Chondrocyte (in vitro differentiated cells): Measurements from ENCODE around the gene EMD. TPM values are rescaled to one million over a fixed set of nuclear protein-coding genes. Genes with fewer than 3 reads are reported as not detected.

Source experiments
- DNase-seq: peaks from one replicate; pipeline ENCODE4 v3.0.0; 2021; ENCODE audit warnings: mixed read lengths, low spot score
- H3K27ac Mint-ChIP-seq: one replicate; pipeline ENCODE4 v1.8.0; 2021; ENCODE audit warnings: mild to moderate bottlenecking, moderate library complexity, mixed read lengths; ENCODE audit not compliant: unreplicated experiment
- H3K27me3 Mint-ChIP-seq: 2 replicates; pipeline ENCODE4 v1.8.0; 2021; ENCODE audit warnings: low read depth, mixed read lengths
- H3K36me3 Mint-ChIP-seq: 2 replicates; pipeline ENCODE4 v1.8.0; 2021; ENCODE audit warnings: low read depth, mixed read lengths
- H3K4me1 Mint-ChIP-seq: 2 replicates; pipeline ENCODE4 v1.8.0; 2021; ENCODE audit warnings: low read depth, mild to moderate bottlenecking, mixed read lengths
- H3K4me3 Mint-ChIP-seq: one replicate; pipeline ENCODE4 v1.8.0; 2021; ENCODE audit warnings: mild to moderate bottlenecking, moderate library complexity, mixed read lengths; ENCODE audit not compliant: unreplicated experiment
- H3K9me3 Mint-ChIP-seq: 2 replicates; pipeline ENCODE4 v1.8.0; 2021; ENCODE audit warnings: low read depth, mixed read lengths
- total RNA-seq: library from RNA; stranded (reverse); gene quantifications from 3 replicates; pipeline ENCODE4 v1.2.1, GENCODE V29; 2021
- TF ChIP-seq, protein P1 (sequence below): fragments of 200-600 bp; sonication (generic); IDR thresholded peaks from 2 replicates; pipeline ENCODE4 v1.5.0; 2021; ENCODE audit warnings: antibody characterized with exemption, mild to moderate bottlenecking, moderate library complexity

Gene EMD
- total RNA-seq, 1 donor from 2014 or later = 81.1 TPM

DNA sequence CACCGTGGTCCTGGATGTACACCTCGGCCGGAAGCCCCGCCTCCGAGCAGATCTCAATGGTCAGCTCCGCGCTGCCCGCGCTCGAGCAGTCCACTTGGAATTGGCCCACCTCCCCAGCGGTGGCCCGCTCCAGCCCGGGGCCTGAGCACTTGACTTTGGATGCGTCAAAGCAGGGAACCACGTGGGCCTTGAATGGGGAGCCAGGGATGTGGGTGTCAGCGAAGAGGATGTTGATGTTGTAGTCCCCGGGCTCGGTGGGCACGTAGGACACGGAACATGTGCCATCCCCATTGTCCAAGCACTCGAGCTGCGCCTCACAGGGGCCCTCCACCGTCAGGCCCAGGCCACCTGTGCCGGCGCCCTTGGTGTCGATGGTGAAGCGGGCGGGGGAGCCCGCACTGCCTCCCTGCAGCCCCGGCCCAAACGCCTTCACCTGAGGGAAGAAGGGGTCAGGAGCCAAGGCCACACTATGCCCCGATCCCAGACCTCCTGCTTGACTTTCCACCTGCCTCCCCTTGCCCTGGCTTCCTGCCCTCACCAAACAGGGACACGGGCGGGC lies 18.9 kb upstream of the EMD start:
- Mint-ChIP-seq H3K4me1 (peaks cover 25% of the 10 kb centered on the region), H3K27ac (peak overlapping the region; percentile 54), H3K27me3 (no peaks in the 10 kb centered on the region), H3K4me3 (no peak overlapping the region), H3K9me3 (no peaks in the 10 kb centered on the region), H3K36me3 (peaks cover 22% of the 10 kb centered on the region)
- TF ChIP-seq, protein P1, sequence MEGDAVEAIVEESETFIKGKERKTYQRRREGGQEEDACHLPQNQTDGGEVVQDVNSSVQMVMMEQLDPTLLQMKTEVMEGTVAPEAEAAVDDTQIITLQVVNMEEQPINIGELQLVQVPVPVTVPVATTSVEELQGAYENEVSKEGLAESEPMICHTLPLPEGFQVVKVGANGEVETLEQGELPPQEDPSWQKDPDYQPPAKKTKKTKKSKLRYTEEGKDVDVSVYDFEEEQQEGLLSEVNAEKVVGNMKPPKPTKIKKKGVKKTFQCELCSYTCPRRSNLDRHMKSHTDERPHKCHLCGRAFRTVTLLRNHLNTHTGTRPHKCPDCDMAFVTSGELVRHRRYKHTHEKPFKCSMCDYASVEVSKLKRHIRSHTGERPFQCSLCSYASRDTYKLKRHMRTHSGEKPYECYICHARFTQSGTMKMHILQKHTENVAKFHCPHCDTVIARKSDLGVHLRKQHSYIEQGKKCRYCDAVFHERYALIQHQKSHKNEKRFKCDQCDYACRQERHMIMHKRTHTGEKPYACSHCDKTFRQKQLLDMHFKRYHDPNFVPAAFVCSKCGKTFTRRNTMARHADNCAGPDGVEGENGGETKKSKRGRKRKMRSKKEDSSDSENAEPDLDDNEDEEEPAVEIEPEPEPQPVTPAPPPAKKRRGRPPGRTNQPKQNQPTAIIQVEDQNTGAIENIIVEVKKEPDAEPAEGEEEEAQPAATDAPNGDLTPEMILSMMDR = no peak
- no peak for DNase-seq

DNA sequence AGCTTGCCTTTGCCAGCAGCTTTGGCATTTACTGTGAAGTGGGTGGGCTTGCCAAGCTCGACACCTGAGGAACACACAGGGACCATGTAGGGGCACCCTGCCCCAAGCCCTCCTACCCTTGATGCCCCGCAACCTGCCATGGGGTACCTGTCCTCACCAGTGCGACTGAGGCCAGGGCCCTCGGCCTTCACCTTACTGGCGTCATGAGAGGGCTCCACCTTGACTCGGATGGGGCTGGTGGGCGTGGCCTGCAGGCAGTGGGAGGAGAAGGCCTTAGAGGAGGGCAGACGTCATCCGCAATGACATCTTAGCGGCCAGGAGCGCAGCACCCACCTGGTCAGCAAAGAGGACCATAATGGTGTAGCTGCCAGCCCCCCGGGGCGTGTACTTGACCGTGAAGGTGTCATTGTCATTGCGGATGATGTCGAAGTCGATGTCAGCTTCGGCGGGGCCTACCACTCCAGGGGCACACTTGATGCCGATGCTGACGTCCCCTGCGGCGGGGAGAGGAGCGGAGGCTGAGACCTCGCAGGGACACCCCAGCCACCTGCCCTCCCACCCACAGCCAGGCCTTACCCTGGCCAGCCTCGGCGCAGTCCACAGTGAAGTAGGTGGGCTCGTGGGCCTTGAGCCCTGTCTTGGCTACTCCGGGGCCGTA lies 16.9 kb upstream of the EMD start:
- peaks cover 22% of the 10 kb centered on the region for H3K36me3 Mint-ChIP-seq
- no peaks in the 10 kb centered on the region for H3K27me3 Mint-ChIP-seq
- peak overlapping the region; percentile 45 for H3K27ac Mint-ChIP-seq
- H3K9me3 Mint-ChIP-seq = no peaks in the 10 kb centered on the region
- H3K4me3 Mint-ChIP-seq = no peak overlapping the region
- peaks cover 33% of the 10 kb centered on the region for H3K4me1 Mint-ChIP-seq
- no peak for DNase-seq
- TF ChIP-seq, protein P1 = no peak

DNA sequence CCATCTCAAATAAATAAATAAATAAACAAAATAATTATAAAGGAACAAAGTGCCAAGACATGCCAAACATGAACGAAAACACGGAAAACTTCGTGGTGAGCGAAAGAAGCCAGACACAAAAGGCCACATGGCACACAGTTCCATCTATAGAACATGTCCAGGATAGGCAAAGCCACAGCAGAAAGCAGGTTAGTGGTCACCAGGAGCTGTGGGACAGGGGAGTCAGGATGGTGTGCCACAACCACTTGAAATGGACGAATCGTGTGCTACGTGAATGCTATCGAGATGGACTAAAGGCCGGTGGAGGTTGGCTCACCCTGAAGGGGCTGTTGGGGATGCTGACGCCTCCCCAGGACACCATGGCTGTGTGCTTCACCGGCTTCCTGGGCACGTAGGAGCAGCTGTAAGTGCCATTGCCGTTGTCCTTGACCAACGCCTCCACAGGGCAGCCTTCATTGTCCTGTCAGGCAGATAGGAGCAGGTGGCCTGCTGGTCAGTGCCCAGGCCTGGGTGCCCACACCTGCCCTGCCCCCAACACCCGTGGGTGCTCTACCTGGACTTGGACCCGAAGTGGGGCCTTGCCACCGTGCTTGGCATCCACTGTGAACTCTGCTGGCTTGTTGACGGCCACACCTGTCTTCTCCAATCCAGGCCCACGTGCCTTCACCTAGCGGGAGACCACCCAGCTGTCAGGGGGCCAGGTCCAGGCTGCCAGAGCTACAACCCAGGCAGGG lies 15.2 kb upstream of the EMD start:
- Mint-ChIP-seq H3K27ac (peak overlapping the region; percentile 24), H3K4me1 (peaks cover 32% of the 10 kb centered on the region), H3K4me3 (no peak overlapping the region), H3K27me3 (no peaks in the 10 kb centered on the region), H3K36me3 (peaks cover 17% of the 10 kb centered on the region), H3K9me3 (no peaks in the 10 kb centered on the region)
- no peak for DNase-seq
- TF ChIP-seq, protein P1 = no peak

DNA sequence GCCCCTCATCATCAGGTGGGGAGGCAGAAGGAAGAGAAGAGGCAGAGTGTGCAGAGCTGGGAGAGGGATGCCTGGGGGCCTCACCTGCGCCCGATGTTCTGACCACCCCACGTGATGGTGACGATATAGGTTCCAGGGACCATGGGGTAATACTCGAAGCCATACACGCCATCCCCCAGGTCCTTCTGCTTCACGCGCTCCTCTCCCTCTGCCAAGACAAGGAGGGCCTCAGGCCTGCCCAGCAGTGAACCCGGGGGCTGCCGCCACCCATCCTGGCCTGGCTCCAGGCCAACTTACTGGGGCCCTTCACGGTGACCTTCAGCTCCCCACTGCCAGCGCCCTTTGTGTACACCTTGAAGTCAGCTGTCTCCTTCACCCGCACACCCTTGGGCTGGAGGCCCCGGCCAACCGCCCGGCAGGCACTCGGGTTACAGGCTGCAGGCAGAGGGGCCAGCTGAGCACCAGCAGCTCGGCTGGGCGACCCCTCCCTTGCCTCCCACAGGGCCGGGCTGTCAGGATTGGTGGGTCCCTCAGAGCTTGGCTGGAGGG lies 14.0 kb upstream of the EMD start:
- no peak overlapping the region for H3K27ac Mint-ChIP-seq
- H3K36me3 Mint-ChIP-seq = peaks cover 20% of the 10 kb centered on the region
- no peaks in the 10 kb centered on the region for H3K27me3 Mint-ChIP-seq
- TF ChIP-seq, protein P1 = no peak
- H3K4me3 Mint-ChIP-seq = peak overlapping the region; percentile 38
- H3K9me3 Mint-ChIP-seq = no peaks in the 10 kb centered on the region
- peaks cover 31% of the 10 kb centered on the region for H3K4me1 Mint-ChIP-seq
- DNase-seq = no peak

DNA sequence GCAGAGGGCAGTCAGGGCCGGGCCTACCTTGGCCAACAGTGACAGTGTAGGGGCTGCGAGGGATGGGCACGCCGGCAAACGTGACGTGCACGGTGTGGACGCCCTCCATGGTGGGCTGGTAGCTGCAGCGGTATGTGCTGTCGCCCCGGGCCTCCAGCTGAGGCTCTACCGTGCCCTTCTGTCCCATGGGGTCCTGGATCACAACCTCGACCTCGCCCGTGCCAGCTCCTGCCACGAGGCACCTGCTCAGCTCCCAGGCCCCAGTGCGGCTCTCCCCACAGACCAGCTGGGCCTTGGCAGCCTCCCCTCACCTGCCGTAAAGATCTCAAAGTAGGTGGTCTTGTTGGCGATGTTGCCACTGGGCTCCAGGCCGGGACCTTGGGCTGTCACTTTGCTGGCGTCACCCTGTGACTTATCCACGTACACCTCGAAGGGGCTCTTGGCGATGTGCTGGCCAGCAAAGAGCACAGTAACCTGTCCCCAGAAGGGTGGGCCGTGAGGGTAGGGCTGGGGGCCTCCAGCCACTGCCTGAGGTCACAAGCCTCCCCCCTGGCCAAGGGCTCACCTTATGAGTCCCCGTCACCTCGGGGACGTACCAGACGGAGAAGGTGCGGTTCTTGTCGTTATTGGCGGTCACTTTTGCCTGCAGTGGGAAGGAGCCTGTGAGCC lies 13.0 kb upstream of the EMD start:
- TF ChIP-seq, protein P1 = no peak
- Mint-ChIP-seq H3K27ac (peak overlapping the region; percentile 32), H3K4me1 (peaks cover 31% of the 10 kb centered on the region), H3K4me3 (peak overlapping the region; percentile 44), H3K9me3 (no peaks in the 10 kb centered on the region), H3K36me3 (peaks cover 20% of the 10 kb centered on the region), H3K27me3 (no peaks in the 10 kb centered on the region)
- DNase-seq = no peak
